GM23248 (cell line): ENCODE measurements around the gene CNPY3.
"Not testable (repeated sequence)": the region's sequence is repeated elsewhere in the genome, so short reads cannot be mapped to it uniquely, and the experiment has no call there.

Experiments used
- EZH2 ChIP-seq: fragments of 200-600 bp; sonication (generic); IDR thresholded peaks from 2 replicates; pipeline ENCODE4 v1.6.1; 2018; ENCODE audit warnings: antibody characterized with exemption, mild to moderate bottlenecking; ENCODE audit not compliant: insufficient read depth, poor library complexity, severe bottlenecking
- EZH2phosphoT487 ChIP-seq: fragments of 200-600 bp; sonication (generic); IDR thresholded peaks from 2 replicates; pipeline ENCODE4 v1.6.1; 2018; ENCODE audit warnings: antibody characterized with exemption, moderate library complexity, mild to moderate bottlenecking, low read depth; ENCODE audit not compliant: insufficient read depth

DNA sequence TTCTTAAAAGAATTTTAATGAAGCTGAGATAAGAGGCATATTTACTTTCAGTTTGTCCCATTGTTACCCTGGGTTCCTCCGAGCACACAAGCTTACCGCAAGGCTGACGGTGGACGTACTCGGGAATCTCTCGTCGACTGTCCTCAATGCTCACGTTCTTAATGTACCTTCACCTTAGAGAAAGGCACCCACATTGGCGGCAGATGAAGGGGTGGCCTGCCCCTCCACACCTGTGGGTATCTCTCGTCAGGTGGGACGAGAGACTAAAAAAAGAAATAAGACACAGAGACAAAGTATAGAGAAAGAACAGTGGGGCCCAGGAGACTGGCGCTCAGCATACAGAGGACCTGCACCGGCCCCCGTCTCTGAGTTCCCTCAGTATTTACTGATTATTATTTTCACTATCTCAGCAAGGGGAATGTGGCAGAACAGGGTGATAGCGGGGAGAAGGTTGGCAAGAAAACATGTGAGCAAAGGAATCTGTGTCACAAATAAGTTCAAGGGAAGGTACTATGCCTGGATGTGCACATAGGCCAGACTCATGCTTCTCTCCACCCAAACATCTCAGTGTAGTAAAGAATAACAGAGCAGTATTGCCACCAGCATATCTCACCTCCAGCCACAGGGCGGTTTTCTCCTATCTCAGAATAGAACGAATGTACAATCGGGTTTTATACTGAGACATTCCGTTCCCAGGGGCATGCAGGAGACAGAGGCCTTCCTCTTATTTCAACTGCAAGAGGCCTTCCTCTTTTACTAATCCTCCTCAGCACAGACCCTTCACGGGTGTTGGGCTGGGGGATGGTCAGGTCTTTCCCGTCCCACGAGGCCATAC is 26.6 kb upstream of the CNPY3 start:
- not testable (repeated sequence) for TF ChIP-seq EZH2phosphoT487, EZH2
